Measurements from ENCODE around the gene KDM5A. TPM values are rescaled to one million over a fixed set of nuclear protein-coding genes. Genes with fewer than 3 reads are reported as not detected.
A peak's percentile ranks its signal among the peaks of the same experiment; 100 is the strongest.

The KDM5A gene
- total RNA-seq, 1 donor from 2014 or later: 55.0 TPM

DNA sequence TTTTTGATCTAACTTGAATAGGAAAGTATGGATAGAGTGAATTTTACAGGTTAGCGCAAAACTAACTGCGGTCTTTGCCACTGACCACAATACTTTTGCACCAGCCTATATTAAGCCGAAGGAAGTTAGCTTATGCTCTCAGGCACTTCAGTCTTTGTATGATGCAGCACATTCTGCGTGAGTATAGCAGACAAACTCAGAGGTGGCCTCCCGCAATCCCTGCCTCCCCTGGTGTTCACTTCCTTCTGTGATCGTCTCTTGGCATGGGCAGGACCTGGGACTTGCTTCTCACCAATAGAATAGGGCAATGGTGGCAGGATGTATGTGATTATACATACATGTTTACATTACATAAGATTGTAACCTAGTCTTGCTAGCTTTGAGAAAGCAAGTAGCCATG is 116.2 kb downstream of the KDM5A start:
- no peak for DNase-seq

DNA sequence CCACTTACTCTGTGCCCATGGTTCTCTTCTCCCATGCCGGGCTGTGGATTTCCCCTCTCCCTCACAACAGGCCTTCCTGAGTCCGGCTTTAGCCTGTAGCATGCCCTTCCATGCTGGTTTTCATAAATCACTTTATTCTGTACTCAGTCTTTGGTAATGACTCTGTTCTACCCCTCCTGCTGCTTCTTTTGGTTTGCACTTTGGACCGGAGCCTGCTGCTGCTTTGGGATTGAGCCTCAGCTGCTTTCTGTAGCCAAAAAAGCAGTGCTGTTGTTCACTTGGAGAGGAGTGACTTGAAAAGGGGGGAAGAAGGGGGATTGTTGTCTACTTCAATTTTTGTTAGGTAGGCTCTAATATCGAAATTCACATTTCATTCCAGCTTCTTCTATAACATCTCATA is 118.0 kb downstream of the KDM5A start:
- no peak for DNase-seq

DNA sequence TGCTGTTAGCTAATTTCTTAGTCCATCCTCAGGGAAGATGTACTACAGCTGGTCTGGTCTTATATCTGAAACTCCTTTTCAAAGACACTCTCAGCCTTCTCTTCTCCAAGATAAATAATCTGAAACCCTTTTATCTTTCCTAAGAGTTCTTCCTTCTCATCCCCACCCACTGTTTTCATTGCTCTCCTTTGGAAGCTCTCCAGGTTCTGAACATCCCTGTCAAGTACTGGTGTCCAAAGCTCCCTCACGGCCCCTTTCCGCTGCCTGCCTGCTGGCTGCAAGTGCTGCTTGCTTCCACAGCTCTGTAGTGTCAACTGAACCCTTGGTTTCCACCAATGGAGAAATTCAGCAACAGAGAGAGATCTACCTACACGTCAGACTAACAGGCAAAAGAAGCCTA is 119.9 kb downstream of the KDM5A start:
- DNase-seq: no peak

DNA sequence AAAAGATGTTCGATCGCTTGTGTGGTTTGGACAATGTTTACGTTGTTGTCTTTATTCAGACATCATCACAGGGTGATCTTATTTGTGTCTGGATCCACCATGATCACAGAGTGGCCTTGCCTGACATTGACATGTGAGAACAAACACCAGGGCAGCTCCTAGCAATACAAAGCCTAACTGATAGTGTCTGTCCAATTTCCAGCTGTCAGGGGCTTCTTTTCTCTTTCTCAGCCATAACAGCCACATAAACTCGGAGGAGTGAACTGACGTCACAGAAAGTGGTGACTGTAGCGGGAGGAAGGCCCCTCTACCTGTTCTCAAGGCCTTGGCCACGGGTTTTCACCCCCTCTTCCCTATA is 120.7 kb downstream of the KDM5A start:
- DNase-seq: no peak

DNA sequence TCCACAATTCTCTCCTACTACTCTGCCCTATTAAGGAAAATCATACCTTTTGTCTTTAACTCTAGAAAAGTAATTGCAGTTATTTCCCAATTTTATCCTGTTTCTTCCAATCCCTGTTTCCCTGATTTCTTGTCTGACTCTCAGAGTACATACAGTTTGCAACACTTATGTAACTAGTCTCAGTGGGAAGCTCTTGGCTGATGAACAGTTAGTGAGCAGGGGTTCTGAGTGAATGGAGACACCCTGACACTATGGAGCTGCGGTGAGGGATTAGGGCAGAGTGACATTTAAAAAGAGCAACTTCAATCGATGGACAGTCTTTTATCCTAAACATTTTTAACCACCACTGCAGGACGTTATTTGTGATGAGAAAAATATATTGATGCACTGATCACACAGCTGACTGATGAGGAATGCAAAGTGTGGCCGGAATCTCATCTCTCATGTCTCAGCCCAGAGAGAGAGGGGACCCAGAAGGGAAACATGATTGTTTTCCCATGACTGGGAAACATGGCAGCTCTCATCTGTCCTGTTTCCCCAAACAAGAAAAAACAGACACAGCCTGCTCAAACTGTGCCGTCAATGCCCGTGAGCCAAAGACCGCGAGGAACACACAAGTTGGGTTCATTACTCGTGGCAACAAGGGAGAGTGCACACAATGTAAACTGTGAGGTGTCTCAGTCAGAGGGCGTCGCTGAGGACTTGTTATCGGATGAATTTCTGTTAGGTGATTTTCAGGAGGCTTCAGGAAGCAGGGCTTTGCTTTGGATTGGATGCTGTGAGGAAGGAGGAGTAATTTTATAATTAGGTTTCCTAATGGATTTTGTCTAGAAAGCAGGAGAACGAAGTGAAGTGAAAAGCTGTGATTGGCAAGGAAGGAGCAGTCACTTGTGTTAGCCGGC is 121.3 kb downstream of the KDM5A start:
- no peak for DNase-seq

DNA sequence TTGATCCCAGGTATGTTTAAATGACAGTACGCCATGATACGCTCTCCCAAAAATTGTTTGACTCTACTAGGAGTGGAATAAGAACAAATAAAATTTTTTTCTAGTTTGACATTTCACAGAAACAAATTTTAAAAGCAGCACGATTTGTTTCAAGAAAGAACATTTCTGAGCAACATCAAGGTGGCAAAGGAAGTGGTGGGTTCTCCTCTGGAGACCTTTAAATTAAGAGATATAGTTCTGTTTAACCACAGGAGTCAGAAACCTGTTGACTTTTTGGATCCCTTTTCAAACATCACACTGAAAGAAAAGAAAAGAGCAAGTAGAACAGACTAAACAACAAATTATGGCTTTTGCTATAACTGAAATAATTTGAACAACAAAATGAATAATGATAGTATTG is 124.0 kb downstream of the KDM5A start:
- no peak for DNase-seq

DNA sequence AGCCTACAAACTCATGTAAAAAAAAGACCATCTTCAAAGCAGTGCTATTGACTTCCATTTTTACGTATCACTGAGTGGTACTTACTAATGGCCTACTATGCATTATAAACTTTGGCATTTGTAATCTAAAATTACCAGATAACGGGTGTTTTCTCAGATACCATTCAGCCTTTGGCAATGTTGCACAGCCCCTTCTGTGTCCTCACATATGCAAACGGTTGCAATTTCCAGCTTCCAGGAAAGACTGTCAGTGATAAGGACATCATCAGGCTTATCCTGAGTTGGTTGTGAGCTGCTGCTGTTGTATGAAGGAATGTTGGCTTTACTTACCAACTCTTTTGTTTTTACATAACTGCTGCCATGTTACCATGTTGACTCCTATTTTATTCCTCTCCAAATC is 124.9 kb downstream of the KDM5A start:
- no peak for DNase-seq

DNA sequence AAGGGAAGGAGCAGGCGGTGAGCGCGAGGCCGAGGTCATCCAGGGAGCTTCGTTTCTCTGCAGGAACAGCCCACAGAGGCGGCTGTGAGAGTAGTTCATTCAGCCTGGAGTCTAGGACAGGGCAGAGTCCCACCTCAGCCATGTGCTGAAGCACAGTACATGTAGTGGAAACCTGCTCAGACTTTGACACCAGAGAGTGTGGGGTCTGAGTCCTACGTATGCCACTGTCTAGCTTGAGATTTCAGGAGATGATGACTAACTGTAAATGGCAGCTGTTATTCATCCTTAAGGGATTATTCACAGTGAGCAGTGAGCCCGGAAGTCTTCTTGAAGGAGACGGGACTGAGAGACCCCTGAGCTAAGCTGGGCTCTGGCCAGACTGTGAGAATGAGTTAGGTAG is 125.5 kb downstream of the KDM5A start:
- DNase-seq: no peak

DNA sequence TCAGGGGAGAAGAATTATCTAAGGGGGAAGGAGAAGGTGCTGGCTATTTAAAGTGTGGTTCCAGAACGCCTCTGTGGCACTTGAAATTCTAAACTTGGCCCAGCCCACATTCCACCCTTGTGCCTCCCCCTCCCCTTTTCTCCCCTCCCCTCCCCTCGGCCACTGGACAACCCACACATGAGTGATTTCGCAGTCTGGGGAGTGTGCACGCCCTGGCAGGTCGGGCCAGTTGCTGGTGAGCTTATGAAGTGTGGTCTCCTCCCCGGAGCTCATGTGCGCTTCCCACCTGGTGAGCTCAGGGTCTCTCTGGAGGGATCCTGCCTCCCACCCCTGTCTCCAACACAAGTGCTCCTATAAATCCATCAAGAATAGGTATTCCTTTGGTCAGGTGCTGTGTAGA is 126.3 kb downstream of the KDM5A start, which contains the start of gene SLC6A13:
Gene SLC6A13, minus strand, starts transcription at position 20 of the 400 bp plus-strand sequence. CDS start 2,784 bp downstream, outside the sequence.
- DNase-seq: no peak

DNA sequence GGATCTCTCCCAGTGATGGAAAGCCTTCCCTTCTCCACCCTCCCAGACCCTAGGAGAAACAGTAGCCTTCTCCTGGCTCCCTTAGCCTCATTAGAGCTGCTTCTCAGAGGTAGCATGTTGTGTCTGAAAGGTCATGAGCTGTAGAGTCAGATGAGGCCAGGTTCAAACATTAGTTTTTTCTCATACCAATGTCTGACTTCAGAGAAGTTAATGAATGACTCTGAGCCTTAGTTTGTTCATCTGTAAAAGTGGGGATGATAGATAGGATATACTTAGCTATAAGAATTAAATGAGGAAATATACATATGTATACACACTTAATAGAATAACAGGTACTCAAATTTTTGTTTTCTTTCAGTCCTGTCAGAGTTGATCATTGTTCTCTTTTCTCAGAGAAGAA is 127.0 kb downstream of the KDM5A start:
- no peak for DNase-seq

DNA sequence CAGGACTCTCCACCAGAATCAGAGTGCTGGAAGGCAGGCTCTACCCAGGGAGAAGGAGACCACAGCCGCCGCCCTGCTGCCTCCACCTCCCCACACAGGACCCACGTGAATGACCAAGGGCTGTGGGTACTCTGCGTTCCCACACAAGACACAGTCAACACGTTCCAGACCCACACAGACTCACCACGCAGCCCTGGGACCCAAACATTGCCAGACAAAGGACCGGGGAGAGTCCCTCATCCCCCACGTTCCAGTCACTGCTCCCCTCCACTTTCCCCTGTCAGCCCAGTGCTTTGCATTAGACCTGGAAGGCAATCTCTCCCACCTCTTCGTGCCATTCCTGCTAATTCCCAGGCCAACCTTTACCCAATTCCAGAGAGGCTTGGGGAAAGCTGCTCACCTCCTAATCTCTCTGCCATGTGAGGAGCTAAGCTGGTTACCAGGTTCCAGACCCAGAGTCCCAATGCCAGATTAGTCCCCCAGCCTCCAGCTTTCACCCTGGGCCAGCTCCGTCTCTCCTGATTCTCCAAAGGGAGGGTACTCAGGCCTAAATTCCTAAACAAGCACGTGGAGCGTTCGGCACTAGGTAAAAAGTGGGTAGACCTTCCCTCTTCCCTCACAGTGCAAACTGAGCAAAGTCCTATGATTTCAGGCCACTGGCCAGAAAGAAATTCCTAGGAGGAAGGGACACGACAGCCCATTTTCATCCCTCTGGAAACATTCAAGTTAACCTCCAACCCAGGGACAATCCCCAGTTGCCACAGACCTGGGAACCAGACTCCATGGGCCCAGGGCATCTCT is 131.4 kb downstream of the KDM5A start:
- no peak for DNase-seq

DNA sequence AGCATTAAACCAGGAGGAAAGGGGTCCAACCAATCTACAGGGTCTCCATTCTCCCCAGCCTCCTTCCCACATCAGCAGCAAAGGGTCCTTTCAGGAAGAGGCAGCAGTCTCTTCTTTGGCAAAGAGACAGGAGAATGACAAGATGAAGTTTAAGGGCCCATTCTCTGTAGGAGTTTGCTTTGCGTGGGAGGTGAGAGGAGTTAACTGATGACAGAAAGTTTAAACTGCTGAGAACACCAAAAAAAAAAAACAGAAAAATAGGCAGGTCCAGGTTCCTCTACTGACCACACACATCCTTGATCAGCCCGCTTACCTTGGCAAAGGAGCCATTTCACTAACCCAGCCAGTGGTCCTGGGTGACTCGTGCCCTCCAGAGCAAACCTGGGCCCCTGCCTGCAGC is 132.2 kb downstream of the KDM5A start:
- no peak for DNase-seq

DNA sequence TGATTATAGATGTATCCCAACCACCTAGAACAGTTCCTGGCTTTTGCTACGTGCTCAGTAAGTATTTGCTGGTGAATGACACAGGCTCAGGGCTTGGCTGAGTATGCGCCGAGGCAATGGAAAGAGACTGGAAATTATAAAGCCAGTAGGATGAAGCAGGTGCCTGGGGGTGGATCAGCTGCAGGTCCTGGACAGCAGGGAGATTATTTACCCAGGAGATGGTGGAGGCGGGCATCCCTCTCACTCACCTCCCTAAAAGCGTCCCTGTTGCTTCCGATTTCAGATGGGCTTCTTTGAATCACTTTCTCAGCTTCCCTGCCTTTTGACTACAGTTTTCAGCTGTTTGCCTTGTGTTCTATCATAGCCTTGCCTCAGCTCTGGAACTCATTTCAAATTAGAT is 132.9 kb downstream of the KDM5A start:
- DNase-seq: peak; percentile 23

DNA sequence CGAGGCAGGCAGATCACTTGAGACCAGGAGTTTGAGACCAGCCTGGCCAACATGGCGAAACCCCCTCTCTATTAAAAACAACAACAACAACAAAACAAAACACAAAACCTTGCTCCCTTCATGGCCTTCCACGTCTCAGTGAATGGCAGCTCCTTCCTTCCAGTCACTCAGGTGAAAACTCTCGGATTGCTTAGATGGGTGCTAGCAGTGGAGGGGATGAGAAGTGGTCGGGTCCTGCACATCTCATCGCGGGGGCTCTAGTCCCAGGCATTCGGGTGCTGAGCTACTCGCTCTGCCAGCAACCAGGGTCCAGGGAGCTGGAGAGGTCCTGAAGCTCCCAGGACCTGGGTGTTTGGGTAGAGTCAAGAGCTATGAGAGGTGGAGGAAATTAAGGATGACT is 134.2 kb downstream of the KDM5A start:
- no peak for DNase-seq

DNA sequence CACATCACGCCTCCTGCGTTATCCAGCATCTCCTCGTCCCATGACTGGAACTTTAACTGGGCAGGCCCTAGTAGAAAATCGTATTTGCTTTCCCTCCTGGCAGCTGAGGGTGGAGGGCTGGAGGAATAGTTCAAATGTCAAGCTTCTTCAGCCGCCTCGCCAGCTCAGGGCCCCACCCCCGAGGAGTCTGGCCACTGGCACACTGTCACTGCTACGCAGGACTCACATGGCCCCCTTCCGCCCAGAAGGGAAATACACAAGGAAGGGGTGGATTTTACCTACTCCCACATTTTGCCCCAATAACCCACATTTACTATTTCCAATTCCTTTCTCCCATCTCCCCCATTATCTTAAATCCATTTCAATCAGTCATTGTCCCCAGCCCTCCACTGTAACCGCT is 135.1 kb downstream of the KDM5A start:
- no peak for DNase-seq

DNA sequence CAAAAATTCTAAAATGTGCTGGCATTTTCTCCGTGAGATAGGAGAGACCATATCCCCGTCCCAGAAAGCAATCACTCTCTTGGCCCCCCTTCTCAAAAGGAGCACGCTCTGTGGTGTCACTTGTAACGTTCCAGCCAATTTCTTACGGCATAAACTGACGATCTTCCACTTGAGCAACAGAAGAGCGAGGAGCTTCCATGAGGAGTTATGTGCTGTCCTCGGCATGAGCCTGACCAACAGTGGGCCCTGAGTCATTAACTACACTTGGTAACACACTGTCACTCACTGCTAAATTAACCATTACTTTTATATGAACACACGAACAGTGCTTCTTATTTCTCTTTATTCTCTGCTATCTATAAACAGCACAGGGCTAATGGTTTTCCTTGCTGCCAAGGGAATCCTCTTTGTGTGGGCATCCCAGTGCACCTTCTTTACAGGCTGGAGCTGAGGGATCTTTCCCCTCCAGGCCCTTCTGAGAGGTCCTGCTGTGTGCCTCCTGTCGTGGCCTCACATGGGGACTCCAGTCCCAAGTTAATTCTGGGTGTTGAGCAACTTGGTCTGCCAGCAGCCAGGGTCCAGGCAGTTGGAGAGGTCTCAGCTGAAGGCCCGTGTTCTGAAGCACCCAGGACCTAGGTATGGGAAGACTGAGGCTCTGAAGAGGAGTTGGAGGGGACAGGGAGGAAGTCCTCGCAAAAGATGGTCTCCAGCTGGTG is 135.8 kb downstream of the KDM5A start:
- no peak for DNase-seq

DNA sequence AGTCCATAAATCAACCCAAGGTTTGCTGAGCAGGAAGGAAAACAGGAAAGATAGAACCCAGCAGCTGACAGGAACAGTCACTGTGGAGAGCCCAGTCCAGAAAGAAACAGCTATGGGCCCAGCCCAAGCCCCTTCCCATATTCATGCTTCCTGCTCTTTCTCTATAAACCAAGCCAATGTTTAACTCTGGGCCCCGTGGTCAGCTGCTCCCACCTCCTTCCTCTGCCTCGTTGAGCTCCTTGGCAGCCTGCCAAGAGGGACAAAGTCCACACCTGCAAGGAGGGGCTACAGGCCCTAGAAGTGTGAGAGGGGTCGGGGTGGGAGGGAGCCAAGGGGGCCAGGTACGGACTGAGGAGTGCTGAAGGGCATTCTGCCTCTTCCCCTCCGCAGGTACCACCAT is 136.5 kb downstream of the KDM5A start:
- DNase-seq: no peak

DNA sequence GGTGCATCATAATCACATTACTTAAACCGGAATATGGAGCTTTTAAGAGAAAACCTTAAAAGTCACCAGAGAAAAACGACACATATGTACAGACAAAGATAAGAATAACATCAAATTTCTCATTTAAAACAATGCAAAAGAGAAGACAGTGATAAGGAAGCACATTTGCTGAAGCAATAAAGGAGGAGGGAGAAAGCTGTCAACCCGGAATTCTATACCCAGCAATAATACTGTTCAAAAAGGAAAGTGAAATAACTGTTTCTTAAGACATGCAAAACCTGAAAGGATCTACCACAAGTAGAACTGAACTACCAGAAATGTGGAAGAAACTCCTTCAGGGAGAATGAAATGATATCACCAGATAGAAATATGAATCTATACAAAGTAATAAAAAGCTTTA is 141.8 kb downstream of the KDM5A start:
- no peak for DNase-seq

DNA sequence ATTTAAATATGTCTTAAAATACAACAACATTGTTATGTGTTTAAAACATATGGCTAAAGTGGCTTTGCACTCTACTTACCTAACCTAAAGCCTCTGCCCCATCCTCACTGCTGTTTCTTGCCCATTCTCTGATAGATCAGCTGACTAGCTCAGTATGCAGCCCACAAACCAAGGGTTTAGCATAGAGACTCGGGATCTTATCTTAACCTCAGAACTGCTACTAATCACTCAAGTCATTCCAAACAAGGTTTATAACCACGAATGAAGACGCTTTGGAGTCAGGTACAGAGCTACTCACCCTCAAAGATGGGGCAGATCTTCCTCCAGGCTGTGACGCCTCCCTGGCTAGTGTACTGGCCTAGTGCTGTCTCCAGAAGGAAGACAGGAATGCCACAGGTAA is 145.7 kb downstream of the KDM5A start:
- no peak for DNase-seq

DNA sequence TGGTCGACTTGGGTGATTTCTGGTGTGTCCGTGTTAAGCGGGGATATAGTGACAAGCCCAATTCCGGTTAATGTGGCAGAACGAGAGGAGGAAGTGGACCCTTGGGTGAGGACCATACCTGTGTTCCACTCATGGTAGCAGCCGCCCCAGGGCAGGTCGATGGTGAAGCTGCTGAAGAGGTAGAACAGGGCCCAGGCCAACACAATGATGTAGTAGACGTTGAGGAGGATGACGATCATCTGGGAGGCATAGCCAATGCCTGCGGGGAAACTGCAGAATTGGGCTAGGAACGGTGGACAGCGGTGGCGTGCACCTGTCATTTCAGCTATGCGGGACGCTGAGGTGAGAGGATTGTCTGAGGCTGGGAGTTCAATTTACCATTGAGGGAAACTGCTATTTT is 146.6 kb downstream of the KDM5A start:
- no peak for DNase-seq

DNA sequence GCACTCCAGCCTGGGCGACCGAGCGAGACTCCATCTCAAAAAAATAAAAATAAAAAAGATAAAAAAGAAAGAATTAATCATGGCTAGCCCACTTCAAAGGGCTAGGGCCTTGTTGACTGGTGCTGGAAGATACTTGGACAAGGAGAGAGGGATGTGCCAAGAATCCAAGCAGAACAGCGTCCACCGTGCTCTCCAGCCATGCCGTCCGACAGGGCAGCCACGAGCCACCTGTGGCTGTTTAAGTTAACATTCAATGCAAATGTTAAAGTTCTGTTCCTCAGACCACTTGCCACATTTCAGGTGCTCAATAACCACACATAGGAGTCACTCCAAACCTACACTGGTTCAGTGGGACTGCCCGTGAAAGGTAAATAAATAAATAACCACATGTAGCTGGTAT is 147.9 kb downstream of the KDM5A start:
- DNase-seq: no peak

DNA sequence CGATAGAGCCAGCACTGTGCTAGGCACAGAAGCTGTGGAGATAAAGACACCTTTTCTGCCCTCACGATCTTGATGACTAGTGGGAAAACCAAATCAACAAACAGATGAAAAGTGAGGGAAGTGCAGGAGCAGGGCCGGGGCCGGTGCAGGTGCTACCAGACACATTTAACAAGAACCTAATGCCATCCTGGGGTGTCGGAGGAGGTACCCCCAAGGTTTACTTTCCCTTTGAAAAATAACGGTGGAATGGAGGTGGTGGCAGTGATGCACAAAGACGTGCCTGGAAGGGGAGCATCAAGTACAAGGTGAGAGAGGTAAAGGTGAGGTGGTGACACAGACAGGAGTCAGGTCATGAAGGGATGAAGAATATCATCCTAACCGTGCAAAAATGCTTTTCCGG is 148.6 kb downstream of the KDM5A start:
- no peak for DNase-seq
